Kidney epithelial cell (primary cell): ENCODE measurements around the gene YY1AP1. TPM values are rescaled to one million over a fixed set of nuclear protein-coding genes. Genes with fewer than 3 reads are reported as not detected.

ENCODE experiments used
- DNase-seq: peaks from one replicate; pipeline ENCODE4 v3.0.0-alpha.2; 2010; ENCODE audit warnings: low read depth
- H3K27me3 ChIP-seq: 2 replicates; pipeline ENCODE4 v1.6.0; 2011; ENCODE audit warnings: low read length; ENCODE audit not compliant: control insufficient read depth, insufficient read depth
- H3K36me3 ChIP-seq: 2 replicates; pipeline ENCODE4 v1.5.1; 2011; ENCODE audit warnings: low read length; ENCODE audit not compliant: control insufficient read depth, insufficient read depth
- H3K4me3 ChIP-seq: 2 replicates; pipeline ENCODE4 v1.5.1; 2011; ENCODE audit warnings: low read depth, mild to moderate bottlenecking, control low read depth, low read length
- total RNA-seq: library from RNA; depleted of rRNA; stranded (reverse); fragments of >200 nt; gene quantifications from 2 replicates; pipeline ENCODE4 v1.2.3, GENCODE V29; 2015
- TF ChIP-seq, protein P1 (sequence below): IDR thresholded peaks from 2 replicates; pipeline ENCODE4 v1.5.1; 2011; ENCODE audit warnings: mild to moderate bottlenecking, moderate library complexity, low read length, control low read depth, inconsistent platforms; ENCODE audit not compliant: insufficient read depth, poor library complexity, severe bottlenecking

The YY1AP1 gene
- total RNA-seq, 1 donor from 2014 or later: 21.4 TPM

DNA sequence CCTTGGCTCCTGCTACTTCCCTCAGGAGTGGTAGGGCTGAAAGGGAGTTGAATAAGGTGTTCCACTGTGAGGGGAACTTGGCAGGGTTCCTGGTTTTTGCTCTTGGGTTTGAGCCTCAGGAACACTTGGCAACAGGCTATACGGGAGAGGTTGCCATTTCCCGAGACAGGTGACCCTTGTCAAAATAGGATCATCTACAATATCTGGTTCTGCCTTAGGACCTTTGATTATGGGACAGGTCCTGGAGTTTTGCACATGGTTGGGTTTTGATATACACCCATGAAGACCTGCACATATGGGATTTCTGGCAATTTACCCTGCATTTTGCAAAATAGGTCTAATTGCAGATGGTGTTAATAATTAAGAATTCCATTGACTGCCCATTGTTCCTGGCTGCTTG is 31.1 kb downstream of the YY1AP1 start:
- no peaks in the 10 kb centered on the region for H3K27me3 ChIP-seq
- DNase-seq: no peak
- H3K4me3 ChIP-seq: no peak overlapping the region
- TF ChIP-seq, protein P1, sequence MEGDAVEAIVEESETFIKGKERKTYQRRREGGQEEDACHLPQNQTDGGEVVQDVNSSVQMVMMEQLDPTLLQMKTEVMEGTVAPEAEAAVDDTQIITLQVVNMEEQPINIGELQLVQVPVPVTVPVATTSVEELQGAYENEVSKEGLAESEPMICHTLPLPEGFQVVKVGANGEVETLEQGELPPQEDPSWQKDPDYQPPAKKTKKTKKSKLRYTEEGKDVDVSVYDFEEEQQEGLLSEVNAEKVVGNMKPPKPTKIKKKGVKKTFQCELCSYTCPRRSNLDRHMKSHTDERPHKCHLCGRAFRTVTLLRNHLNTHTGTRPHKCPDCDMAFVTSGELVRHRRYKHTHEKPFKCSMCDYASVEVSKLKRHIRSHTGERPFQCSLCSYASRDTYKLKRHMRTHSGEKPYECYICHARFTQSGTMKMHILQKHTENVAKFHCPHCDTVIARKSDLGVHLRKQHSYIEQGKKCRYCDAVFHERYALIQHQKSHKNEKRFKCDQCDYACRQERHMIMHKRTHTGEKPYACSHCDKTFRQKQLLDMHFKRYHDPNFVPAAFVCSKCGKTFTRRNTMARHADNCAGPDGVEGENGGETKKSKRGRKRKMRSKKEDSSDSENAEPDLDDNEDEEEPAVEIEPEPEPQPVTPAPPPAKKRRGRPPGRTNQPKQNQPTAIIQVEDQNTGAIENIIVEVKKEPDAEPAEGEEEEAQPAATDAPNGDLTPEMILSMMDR: no peak
- no peaks in the 10 kb centered on the region for H3K36me3 ChIP-seq

DNA sequence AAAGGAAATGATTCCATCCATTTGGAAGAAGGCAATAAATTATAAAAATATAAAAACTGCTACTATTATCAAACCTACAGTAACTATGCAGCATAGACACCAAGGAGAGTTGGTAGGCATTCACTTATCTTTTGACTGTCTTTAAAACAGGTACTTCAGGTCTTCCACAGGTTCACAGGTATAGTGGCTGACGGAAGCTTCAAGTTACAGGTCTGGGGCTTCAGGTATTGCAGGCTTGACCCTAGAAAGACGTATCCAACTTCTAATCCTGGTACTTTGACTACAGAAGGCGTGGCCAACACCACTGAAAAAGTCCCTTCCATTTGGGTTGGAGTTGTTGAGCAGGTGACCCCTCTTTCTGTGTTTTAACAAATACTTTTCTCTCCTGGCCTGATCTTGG is 35.6 kb downstream of the YY1AP1 start:
- Histone ChIP-seq H3K4me3 (no peak overlapping the region), H3K36me3 (no peaks in the 10 kb centered on the region), H3K27me3 (no peaks in the 10 kb centered on the region)
- TF ChIP-seq, protein P1: no peak
- no peak for DNase-seq

DNA sequence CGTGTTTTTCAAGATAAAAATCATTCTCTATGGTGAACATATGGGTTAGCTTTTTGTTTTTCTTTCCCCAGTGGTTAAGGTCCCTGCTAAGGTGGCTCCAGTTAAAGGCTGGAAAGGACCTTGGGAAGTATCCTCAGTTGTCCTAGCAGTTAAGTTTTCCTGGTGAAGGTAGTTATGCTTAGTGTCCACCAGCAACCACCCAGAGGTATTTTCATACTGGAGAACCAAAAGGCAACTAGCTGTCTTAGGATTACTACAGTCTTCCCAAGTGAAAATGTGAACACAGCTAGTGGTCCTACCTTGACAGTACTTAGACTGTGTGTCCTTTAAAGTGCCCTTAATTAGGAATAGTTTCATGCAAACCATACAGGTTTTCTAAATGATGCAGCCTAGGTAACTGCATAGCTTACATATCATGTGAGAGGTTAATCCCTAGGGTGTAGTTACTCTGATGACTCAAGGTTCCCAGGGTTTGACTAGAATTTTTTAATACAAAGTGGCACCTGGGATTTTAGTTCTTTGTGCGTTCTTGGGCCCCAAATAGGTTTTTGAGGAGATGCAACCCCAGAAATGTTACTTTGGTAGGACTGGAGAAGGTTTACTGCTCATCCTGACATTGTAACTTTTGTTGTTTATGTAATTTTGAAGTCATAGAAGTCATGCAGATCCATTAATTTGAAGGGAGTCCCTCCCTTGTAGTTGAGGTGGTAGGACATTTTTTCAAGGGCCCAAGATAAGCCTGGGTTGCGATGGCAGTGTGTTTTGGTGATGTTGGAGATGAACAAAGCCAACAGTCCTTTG is 36.5 kb downstream of the YY1AP1 start:
- no peak for DNase-seq
- TF ChIP-seq, protein P1: no peak

DNA sequence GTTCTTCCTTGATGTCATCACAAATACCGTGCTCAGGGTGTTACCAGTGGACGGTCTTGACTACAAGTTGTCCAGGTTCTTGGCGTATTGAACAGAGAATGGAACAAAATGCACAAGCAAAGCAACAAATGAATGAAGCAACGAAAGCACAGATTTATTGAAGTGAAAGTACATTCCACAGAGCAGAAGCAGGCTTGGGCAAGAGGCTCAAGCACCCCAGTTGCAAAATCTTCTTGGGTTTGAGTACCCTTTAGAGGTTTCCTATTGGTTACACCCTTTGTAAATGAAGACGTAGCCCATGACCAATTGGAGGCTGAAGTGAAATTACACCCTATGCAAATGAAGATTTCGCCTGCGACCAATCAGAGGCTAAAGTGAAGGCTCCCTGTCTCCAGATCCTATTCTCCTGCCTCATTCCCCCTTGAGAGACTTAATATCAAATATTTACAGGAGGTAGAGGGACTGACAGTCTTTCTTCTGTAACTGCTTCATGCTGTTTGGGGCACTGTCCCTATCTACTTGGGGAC is 38.3 kb downstream of the YY1AP1 start:
- TF ChIP-seq, protein P1: no peak

More for the DNA sequence above, 36.5 kb downstream of the YY1AP1 start:
- H3K27me3 ChIP-seq: no peaks in the 10 kb centered on the region
- no peak overlapping the region for H3K4me3 ChIP-seq
- no peaks in the 10 kb centered on the region for H3K36me3 ChIP-seq

DNA sequence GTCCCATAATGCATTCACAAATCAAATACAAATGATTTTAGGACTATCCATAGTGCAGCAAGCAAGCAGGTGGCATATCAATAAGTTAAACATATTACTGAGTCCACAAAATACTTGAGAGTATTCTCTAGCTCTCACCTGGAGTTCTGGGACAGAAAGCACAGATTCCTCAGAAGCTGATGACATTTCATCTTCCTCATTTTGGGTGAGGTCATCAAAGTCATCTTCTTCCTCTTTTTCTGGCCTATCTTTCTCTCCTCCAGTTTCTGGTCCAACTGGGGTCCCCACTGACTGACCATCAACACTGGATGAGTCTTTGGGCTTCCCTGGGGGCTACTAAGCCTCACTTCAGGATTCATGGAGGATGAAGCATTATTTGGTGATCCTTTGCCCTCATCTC is 38.9 kb downstream of the YY1AP1 start:
- DNase-seq: no peak
- TF ChIP-seq, protein P1: no peak
- Histone ChIP-seq H3K36me3 (no peaks in the 10 kb centered on the region), H3K4me3 (no peak overlapping the region), H3K27me3 (no peaks in the 10 kb centered on the region)

More for the DNA sequence above, 38.3 kb downstream of the YY1AP1 start:
- Histone ChIP-seq H3K27me3 (no peaks in the 10 kb centered on the region), H3K36me3 (no peaks in the 10 kb centered on the region), H3K4me3 (no peak overlapping the region)
- no peak for DNase-seq
